Ascending aorta (tissue), 2 donors: ENCODE measurements around the gene EMC8. TPM values are rescaled to one million over a fixed set of nuclear protein-coding genes. Genes with fewer than 3 reads are reported as not detected.

ENCODE experiments used
- DNase-seq, 2 donors: peaks; one replicate each; pipeline ENCODE4 v3.0.0-alpha.2; 2019; ENCODE audit warnings: low spot score in 2 of 2
- H3K27ac ChIP-seq, 2 donors: fragments of 200-600 bp; sonication (generic); one replicate each; pipeline ENCODE4 v1.5.1; 2016 to 2017; ENCODE audit warnings: mild to moderate bottlenecking in 1 of 2
- H3K27me3 ChIP-seq: fragments of 200-600 bp; sonication (generic); one replicate; pipeline ENCODE4 v1.5.1; 2017
- H3K36me3 ChIP-seq, 2 donors: fragments of 200-600 bp; sonication (generic); one replicate each; pipeline ENCODE4 v1.5.1; 2016
- H3K4me1 ChIP-seq, 2 donors: fragments of 200-600 bp; sonication (generic); one replicate each; pipeline ENCODE4 v1.5.1; 2016 to 2017; ENCODE audit warnings: mild to moderate bottlenecking in 1 of 2
- H3K4me3 ChIP-seq, 2 donors: fragments of 200-600 bp; sonication (generic); one replicate each; pipeline ENCODE4 v1.5.1; 2016 to 2017; ENCODE audit warnings: mild to moderate bottlenecking in 1 of 2
- H3K9me3 ChIP-seq, 2 donors: fragments of 200-600 bp; sonication (generic); one replicate each; pipeline ENCODE4 v1.5.1; 2016
- intact Hi-C: fragments of 100-400 bp; cut with DNase I; formaldehyde crosslinking; loops from one replicate; pipeline ENCODE4 v1.15.1; 2023
- total RNA-seq: library from RNA; depleted of rRNA; stranded (reverse); fragments of >200 nt; gene quantifications from one replicate; pipeline ENCODE4 v1.1.0, GENCODE V29; 2016
- TF ChIP-seq, protein P1 (sequence below), 3 experiments: fragments of 200-600 bp in 2 of 3; fragments of 450-650 bp in 1 of 3; sonication (generic) in 2 of 3; IDR thresholded peaks; one replicate each; pipeline ENCODE4 v1.5.1; 2016 to 2019; ENCODE audit warnings: antibody characterized with exemption in 3 of 3, mild to moderate bottlenecking in 1 of 3, moderate library complexity in 1 of 3

The EMC8 gene
- total RNA-seq, 1 donor from 2014 or later = 11.9 TPM

DNA sequence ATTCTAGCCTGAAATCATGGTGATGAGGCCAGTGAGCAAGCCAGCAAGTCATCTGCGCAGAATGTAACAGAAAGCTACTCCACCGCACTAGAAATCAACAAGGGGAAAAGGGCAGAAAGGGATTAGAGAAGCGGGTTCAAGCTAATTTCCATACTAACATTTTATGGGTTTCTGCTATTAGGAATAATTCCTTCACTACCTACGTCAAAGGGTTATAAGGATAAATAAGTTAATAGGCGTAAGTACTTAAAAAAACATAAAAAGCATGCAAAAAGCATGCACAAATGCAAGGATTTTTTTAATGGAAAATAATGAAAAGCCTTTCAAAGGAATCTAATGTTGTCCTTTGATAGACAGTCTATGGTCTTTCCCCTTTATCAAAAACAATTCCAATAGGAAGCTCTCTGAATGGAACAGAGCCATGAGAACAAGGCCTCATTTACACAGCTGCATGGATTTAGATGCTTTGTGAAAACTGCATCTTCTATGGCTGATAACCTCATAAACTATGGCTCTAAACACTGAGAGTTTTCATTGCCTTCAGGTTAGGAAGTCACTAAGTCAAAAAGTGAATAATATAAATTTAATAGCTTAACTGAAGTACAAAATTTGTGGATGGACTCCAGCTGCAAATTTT lies 5.6 kb downstream of the EMC8 start:
- Histone ChIP-seq H3K27ac (no peak overlapping the region), H3K4me3 (no peak overlapping the region), H3K36me3 (peaks cover 13 to 43% of the 10 kb centered on the region in 2 donors), H3K27me3 (no peaks in the 10 kb centered on the region), H3K9me3 (no peaks in the 10 kb centered on the region), H3K4me1 (peaks cover 7 to 9% of the 10 kb centered on the region in 2 donors)
- no peak for DNase-seq
- TF ChIP-seq, protein P1, sequence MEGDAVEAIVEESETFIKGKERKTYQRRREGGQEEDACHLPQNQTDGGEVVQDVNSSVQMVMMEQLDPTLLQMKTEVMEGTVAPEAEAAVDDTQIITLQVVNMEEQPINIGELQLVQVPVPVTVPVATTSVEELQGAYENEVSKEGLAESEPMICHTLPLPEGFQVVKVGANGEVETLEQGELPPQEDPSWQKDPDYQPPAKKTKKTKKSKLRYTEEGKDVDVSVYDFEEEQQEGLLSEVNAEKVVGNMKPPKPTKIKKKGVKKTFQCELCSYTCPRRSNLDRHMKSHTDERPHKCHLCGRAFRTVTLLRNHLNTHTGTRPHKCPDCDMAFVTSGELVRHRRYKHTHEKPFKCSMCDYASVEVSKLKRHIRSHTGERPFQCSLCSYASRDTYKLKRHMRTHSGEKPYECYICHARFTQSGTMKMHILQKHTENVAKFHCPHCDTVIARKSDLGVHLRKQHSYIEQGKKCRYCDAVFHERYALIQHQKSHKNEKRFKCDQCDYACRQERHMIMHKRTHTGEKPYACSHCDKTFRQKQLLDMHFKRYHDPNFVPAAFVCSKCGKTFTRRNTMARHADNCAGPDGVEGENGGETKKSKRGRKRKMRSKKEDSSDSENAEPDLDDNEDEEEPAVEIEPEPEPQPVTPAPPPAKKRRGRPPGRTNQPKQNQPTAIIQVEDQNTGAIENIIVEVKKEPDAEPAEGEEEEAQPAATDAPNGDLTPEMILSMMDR (IDR thresholded peaks at IDR 0.05) = no peak
- intact Hi-C loops = no loop called here

- Histone ChIP-seq H3K27ac (no peak overlapping the region), H3K36me3 (peaks cover 27 to 61% of the 10 kb centered on the region in 2 donors), H3K4me1 (no peaks in the 10 kb centered on the region), H3K9me3 (no peaks in the 10 kb centered on the region), H3K4me3 (no peak overlapping the region), H3K27me3 (no peaks in the 10 kb centered on the region)
- no peak for DNase-seq
- intact Hi-C loops = no loop called here
- TF ChIP-seq, protein P1 (IDR thresholded peaks at IDR 0.05) = no peak
Measured at GRCh38 chr16:85789773-85790172, 9.6 kb downstream of the EMC8 start.

DNA sequence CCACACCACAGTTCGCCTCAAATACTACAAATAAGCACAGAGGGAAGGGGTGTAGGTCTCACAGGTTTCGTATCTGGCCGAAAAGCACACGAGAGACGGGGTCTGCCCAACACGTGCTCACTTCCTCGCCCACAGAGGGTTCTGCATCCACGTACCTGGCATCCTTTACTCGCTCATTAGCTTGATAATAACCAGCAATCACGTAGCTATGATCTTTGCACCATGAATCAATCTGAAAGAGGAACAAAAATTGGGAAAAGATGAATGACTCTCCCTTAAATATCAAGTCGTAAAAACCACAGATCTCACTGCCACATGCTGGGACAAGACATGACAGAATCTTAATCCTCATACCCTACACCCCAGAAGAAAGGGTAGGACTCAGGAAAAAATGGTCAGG lies 10.5 kb downstream of the EMC8 start:
- H3K27ac ChIP-seq = no peak overlapping the region
- intact Hi-C loops = no loop called here
- no peaks in the 10 kb centered on the region for H3K9me3 ChIP-seq
- TF ChIP-seq, protein P1 (IDR thresholded peaks at IDR 0.05) = no peak
- H3K4me3 ChIP-seq = no peak overlapping the region
- DNase-seq = no peak
- H3K4me1 ChIP-seq = no peaks in the 10 kb centered on the region
- H3K27me3 ChIP-seq = no peaks in the 10 kb centered on the region
- H3K36me3 ChIP-seq = peaks cover 22 to 61% of the 10 kb centered on the region in 2 donors

GRCh38 chr16:85785927-85786326 lies 13.4 kb downstream of the EMC8 start:
- Histone ChIP-seq H3K27me3 (no peaks in the 10 kb centered on the region), H3K4me1 (peaks cover 2 to 3% of the 10 kb centered on the region in 2 donors), H3K27ac (no peak overlapping the region), H3K9me3 (no peaks in the 10 kb centered on the region), H3K36me3 (peaks cover 19 to 43% of the 10 kb centered on the region in 2 donors), H3K4me3 (no peak overlapping the region)
- TF ChIP-seq, protein P1 (IDR thresholded peaks at IDR 0.05) = no peak
- no peak for DNase-seq
- intact Hi-C loops = no loop called here

DNA sequence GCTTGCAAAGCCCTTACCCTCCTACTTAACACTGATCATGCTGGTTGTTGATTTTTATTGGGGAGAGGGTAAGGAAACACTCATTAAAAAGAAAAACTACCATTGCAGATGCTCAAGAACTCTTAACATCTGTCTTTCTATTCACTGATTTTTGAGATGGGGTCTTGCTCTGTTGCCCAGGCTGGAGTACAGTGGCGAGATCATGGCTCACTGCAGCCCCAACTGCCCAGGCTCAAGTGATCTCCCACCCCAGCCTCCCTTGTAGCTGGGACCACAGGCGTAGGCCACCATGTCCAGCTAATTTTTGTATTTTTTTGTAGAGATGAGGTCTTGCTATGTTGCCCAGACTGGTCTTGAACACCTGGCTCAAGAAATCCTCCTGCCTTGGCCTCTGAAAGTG lies 14.5 kb downstream of the EMC8 start:
- intact Hi-C loops = no loop called here
- TF ChIP-seq, protein P1 (IDR thresholded peaks at IDR 0.05) = no peak
- peaks cover 31 to 55% of the 10 kb centered on the region in 2 donors for H3K36me3 ChIP-seq

More for the DNA sequence above, 14.5 kb downstream of the EMC8 start:
- Histone ChIP-seq H3K27me3 (no peaks in the 10 kb centered on the region), H3K9me3 (no peaks in the 10 kb centered on the region), H3K27ac (no peak overlapping the region), H3K4me1 (peaks cover 2 to 3% of the 10 kb centered on the region in 2 donors), H3K4me3 (no peak overlapping the region)
- no peak for DNase-seq
